22Rv1 (cell line): Measurements from ENCODE around the gene CCDC80.

Experiments used
- ZFX ChIP-seq: fragments of 450-650 bp; IDR thresholded peaks from 2 replicates; pipeline ENCODE4 v1.6.1; 2017; ENCODE audit warnings: antibody characterized with exemption, borderline replicate concordance
- TF ChIP-seq, protein P1 (sequence below): fragments of 450-650 bp; IDR thresholded peaks from 2 replicates; pipeline ENCODE4 v1.5.1; 2017; ENCODE audit warnings: mild to moderate bottlenecking

DNA sequence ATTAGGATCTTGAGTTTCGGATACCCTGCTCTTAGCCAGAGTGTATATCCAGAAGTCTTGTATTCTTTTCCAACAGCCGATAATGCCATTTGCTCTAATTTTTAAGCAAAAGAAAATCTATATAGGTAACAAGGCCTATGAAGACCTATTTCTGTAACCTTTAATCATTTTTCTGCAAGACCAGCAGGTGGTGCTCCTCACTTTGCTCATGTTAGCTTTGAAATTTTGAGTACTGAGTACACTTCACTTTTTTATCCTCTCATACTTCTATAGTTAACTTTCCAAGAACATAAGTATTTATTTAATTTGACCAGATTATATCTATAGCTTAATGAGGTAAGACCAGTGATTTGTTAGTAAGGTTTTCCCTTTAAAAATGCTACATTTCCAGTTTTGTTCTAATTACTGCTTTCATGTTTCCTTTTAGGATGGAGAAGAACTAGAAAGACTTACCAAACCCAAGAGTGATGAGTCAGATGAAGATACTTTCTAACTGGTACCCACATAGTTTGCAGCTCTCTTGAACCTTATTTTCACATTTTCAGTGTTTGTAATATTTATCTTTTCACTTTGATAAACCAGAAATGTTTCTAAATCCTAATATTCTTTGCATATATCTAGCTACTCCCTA, 58.6 kb downstream of the CCDC80 start:
- TF ChIP-seq, protein P1, sequence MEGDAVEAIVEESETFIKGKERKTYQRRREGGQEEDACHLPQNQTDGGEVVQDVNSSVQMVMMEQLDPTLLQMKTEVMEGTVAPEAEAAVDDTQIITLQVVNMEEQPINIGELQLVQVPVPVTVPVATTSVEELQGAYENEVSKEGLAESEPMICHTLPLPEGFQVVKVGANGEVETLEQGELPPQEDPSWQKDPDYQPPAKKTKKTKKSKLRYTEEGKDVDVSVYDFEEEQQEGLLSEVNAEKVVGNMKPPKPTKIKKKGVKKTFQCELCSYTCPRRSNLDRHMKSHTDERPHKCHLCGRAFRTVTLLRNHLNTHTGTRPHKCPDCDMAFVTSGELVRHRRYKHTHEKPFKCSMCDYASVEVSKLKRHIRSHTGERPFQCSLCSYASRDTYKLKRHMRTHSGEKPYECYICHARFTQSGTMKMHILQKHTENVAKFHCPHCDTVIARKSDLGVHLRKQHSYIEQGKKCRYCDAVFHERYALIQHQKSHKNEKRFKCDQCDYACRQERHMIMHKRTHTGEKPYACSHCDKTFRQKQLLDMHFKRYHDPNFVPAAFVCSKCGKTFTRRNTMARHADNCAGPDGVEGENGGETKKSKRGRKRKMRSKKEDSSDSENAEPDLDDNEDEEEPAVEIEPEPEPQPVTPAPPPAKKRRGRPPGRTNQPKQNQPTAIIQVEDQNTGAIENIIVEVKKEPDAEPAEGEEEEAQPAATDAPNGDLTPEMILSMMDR, result peak; percentile 82
- no peak for TF ChIP-seq ZFX
